ENCODE data around the gene GPR158. TPM values are rescaled to one million over a fixed set of nuclear protein-coding genes. Genes with fewer than 3 reads are reported as not detected.

GPR158 gene
- total and polyA plus RNA-seq, 8 donors: 0.06 to 1.2 (median 0.24) TPM

DNA sequence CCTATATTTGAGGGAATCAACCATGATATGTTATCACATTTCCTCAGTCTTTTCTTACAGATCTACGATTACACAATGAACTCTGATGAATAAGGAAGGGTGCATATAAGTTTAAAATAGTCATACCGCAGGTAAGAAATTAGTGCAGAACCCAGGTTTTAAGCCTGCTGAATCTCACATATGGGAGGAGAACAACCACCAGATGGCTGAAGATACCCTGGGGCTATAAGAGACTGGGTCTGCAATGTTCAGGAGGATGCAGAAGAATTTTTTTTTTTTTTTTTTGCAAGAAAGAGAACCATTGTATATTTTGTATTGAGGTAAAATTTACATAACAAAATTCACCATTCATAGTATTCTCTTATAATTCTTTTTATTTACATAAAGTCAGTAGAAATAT lies 387.0 kb downstream of the GPR158 start:
- Histone ChIP-seq H3K4me1 (no peaks in the 10 kb centered on the region), H3K27ac (no peak overlapping the region), H3K27me3 (no peaks in the 10 kb centered on the region), H3K36me3 (no peaks in the 10 kb centered on the region), H3K4me3 (no peak overlapping the region), H3K9me3 (no peaks in the 10 kb centered on the region)
- WGBS, 2 donors: 67 to 71% methylated on average over 2 of the region's 2 CpGs
- DNase-seq (no peak), ATAC-seq (no peak), FAIRE-seq (no peak)
- intact Hi-C loops (cut with DNase I): no loop called here
- TF ChIP-seq, protein P1, sequence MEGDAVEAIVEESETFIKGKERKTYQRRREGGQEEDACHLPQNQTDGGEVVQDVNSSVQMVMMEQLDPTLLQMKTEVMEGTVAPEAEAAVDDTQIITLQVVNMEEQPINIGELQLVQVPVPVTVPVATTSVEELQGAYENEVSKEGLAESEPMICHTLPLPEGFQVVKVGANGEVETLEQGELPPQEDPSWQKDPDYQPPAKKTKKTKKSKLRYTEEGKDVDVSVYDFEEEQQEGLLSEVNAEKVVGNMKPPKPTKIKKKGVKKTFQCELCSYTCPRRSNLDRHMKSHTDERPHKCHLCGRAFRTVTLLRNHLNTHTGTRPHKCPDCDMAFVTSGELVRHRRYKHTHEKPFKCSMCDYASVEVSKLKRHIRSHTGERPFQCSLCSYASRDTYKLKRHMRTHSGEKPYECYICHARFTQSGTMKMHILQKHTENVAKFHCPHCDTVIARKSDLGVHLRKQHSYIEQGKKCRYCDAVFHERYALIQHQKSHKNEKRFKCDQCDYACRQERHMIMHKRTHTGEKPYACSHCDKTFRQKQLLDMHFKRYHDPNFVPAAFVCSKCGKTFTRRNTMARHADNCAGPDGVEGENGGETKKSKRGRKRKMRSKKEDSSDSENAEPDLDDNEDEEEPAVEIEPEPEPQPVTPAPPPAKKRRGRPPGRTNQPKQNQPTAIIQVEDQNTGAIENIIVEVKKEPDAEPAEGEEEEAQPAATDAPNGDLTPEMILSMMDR (IDR thresholded peaks at IDR 0.05): no peak

GRCh38 chr10:25562547-25562946 lies 387.7 kb downstream of the GPR158 start:
- TF ChIP-seq, protein P1 (IDR thresholded peaks at IDR 0.05): no peak
- no peak for DNase-seq
- FAIRE-seq: no peak
- 53 to 57% methylated on average over 4 of the region's 4 CpGs for WGBS, 2 donors
- ATAC-seq: no peak
- no peaks in the 10 kb centered on the region for H3K4me1 ChIP-seq
- intact Hi-C loops (cut with DNase I): no loop called here
- no peak overlapping the region for H3K4me3 ChIP-seq
- H3K27me3 ChIP-seq: no peaks in the 10 kb centered on the region
- H3K9me3 ChIP-seq: no peaks in the 10 kb centered on the region
- no peak overlapping the region for H3K27ac ChIP-seq
- H3K36me3 ChIP-seq: no peaks in the 10 kb centered on the region

- ATAC-seq: no peak
- TF ChIP-seq, protein P1 (IDR thresholded peaks at IDR 0.05): no peak
- intact Hi-C loops (cut with DNase I): no loop called here
- WGBS, 2 donors: 52 to 56% methylated on average over 6 of the region's 6 CpGs
- Histone ChIP-seq H3K27me3 (no peaks in the 10 kb centered on the region), H3K4me3 (no peak overlapping the region), H3K4me1 (no peaks in the 10 kb centered on the region), H3K27ac (no peak overlapping the region), H3K9me3 (no peaks in the 10 kb centered on the region), H3K36me3 (no peaks in the 10 kb centered on the region)
- no peak for FAIRE-seq
- DNase-seq: no peak
These were observed 389.6 kb downstream of the GPR158 start for GRCh38 chr10:25564351-25564750.

DNA sequence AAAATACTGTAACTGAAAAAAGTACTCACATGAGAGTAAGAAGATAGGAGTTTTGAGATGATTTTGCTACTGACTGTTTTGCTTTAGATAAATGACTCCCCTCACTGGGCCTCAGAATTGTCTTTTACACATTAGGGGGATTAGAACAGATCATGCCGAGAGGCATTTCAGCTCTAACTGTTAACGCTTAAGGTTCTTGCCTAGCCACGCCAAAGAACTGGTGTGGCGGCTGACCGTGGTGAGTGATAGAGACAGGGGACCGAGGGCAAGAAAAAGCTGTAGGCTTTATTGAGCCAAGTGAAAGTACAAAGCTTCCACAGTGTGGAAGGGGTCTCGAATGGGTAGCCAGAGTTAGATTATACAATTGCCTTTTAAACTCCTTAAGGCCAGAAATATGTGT lies 390.8 kb downstream of the GPR158 start:
- DNase-seq (no peak), FAIRE-seq (no peak), ATAC-seq (no peak)
- H3K27me3 ChIP-seq: no peaks in the 10 kb centered on the region
- no peaks in the 10 kb centered on the region for H3K9me3 ChIP-seq
- H3K36me3 ChIP-seq: no peaks in the 10 kb centered on the region
- TF ChIP-seq, protein P1 (IDR thresholded peaks at IDR 0.05): no peak
- no peak overlapping the region for H3K4me3 ChIP-seq
- WGBS, 2 donors: 50 to 54% methylated on average over 7 of the region's 7 CpGs
- intact Hi-C loops (cut with DNase I): no loop called here
- no peak overlapping the region for H3K27ac ChIP-seq
- H3K4me1 ChIP-seq: no peaks in the 10 kb centered on the region

DNA sequence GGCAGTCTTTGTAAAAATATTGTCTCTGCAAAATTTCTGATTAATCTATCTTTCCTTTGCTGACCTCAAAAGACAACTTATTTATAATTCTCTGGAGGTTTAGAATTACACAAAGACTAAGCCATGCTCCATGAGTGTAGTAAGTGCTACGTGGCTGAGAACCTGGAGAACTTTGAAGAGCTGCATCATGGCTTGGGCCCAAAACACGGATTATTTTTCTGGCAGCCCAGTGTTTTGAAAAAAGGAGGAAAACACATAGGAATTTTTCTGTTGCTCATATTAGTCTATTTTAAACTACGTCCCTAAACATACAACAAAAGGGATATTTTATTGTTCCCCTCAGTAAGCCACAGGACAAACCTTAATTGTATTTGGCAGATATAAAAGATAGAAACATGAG lies 398.5 kb downstream of the GPR158 start:
- H3K4me3 ChIP-seq: no peak overlapping the region
- H3K27ac ChIP-seq: no peak overlapping the region
- H3K4me1 ChIP-seq: no peaks in the 10 kb centered on the region
- WGBS, 2 donors: 42 to 70% methylated on average over 3 of the region's 3 CpGs
- no peaks in the 10 kb centered on the region for H3K27me3 ChIP-seq
- H3K36me3 ChIP-seq: no peaks in the 10 kb centered on the region
- ATAC-seq: no peak
- intact Hi-C loops (cut with DNase I): no loop called here
- no peak for DNase-seq
- FAIRE-seq: no peak
- no peaks in the 10 kb centered on the region for H3K9me3 ChIP-seq
- TF ChIP-seq, protein P1 (IDR thresholded peaks at IDR 0.05): no peak
